Cardiac septum (tissue), 1 donor: Measurements from ENCODE around the gene ETNK2. TPM values are rescaled to one million over a fixed set of nuclear protein-coding genes. Genes with fewer than 3 reads are reported as not detected.

Source experiments
- DNase-seq: peaks from one replicate; pipeline ENCODE4 v3.0.0-alpha.2; 2020; ENCODE audit warnings: low spot score
- intact Hi-C: fragments of 100-400 bp; cut with DNase I; formaldehyde crosslinking; loops from one replicate; pipeline ENCODE4 v1.14.0; 2022
- long read RNA-seq: library from polyadenylated mRNA; unstranded; transcript quantifications from one replicate; pipeline ENCODE4 v2.0.0, GENCODE V29; 2021
- total RNA-seq: library from RNA; stranded (reverse); fragmentation: NEBNext Ultra II Directional; extraction: Animal tissue kit (Norgen Biotek cat#: 25700); gene quantifications from one replicate; pipeline ENCODE4 v1.2.1, GENCODE V29; 2021
- donor health status: DM: no; HTN: no; CAD: no.

Gene ETNK2, protein sequence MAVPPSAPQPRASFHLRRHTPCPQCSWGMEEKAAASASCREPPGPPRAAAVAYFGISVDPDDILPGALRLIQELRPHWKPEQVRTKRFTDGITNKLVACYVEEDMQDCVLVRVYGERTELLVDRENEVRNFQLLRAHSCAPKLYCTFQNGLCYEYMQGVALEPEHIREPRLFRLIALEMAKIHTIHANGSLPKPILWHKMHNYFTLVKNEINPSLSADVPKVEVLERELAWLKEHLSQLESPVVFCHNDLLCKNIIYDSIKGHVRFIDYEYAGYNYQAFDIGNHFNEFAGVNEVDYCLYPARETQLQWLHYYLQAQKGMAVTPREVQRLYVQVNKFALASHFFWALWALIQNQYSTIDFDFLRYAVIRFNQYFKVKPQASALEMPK
- 1.9 TPM for total RNA-seq
- long read RNA-seq, transcript ETNK2-203 (8 exons, 2,434 nt), result major isoform, 5 of 8 reads
- long read RNA-seq, partial matches to known transcripts, result 0 of 8 reads
- long read RNA-seq, other reads (novel, unspliced or antisense), result 3 of 8 reads

DNA sequence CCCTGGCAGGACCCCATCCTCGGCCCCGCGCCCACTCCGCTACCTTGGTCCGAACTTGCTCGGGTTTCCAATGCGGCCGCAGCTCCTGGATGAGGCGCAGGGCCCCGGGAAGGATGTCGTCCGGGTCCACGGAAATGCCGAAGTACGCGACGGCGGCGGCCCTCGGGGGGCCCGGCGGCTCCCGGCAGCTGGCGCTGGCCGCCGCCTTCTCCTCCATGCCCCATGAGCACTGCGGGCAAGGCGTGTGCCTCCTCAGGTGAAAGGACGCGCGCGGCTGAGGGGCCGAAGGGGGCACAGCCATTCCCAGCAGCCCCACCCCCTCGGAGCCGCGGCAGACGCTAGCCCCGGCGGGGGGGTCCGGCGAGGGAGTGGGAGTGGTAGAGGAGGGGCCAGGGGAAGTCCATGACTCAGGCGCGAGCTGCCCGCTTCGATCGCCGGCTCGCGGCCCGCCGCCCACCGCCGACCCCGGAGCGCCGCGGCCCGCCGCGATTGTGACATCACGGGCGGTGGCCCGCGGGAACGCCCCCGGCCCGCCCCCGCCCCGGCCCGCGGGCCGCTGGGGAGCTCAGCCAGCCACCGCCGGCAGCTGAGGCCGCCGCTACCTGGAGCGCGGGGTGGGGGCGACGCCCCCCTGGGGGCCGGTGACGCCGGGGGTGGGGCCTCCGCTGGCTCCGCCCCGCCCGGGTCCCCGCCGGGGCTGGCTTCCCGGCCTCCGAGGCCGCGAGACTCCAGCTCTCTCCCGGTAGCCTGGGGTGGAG, at the start of gene ETNK2:
TSS of gene ETNK2 (minus strand) at position 493 of the 758 bp plus-strand sequence. CDS start at position 301, 192 bp downstream.
- no peak for DNase-seq

DNA sequence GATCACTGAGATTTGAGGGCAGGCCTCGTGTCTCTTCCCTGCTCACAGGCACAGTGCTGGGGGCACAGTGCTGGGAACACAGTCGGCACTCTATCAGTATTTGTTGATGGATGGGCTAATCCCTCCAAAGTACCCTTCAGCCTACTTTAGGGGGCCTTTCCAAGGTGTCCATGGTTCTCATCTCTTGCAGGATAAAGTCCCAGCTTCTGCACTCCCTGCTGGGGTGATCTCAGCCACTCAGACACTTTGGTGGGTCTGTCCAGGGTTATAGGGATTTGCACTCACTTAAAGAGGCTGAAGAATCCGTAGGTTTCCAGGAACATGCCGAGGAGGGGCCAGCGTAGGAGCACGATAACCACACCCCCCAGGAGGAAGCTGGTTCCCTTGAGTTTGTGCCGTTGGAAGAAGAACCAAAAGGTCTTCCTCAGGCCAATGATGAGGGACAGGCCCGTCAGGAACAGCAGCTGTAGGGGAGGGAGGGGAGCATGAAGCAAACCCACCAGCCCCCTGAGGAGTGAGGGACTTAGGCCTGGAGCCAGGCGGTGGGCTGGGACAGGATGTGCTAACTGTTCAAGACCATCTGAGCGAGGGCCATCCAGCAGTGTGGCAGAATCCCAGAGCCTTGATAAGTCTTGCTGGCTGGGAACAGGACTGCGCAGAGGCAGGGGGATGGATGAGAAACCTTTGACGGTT, 49.6 kb upstream of the ETNK2 start:
- intact Hi-C loops, result no loop called here
- DNase-seq, result peak; percentile 64

More for the DNA sequence above, at the start of gene ETNK2:
- intact Hi-C loops, result no loop called here

DNA sequence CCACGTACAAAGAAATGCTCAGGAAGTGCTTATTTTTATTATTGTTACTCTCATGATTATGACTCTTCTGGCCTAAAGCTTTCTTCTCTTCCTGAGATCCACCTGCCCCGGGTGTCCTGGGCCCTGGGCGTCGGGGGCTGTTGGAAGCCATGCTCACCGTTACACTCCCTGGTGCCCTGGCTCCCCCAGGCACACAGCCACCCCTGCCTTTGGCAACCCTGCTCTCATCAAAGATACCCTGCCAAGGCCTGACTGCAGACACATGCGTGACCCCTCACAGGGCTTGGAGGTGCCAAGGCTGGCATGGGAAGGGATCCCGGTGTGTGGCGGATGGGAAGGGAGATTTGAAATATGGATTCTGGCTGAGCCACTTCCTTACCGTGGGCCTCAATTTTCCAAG, 47.7 kb upstream of the ETNK2 start:
- DNase-seq, result peak; percentile 73
- intact Hi-C loops, result no loop called here

DNA sequence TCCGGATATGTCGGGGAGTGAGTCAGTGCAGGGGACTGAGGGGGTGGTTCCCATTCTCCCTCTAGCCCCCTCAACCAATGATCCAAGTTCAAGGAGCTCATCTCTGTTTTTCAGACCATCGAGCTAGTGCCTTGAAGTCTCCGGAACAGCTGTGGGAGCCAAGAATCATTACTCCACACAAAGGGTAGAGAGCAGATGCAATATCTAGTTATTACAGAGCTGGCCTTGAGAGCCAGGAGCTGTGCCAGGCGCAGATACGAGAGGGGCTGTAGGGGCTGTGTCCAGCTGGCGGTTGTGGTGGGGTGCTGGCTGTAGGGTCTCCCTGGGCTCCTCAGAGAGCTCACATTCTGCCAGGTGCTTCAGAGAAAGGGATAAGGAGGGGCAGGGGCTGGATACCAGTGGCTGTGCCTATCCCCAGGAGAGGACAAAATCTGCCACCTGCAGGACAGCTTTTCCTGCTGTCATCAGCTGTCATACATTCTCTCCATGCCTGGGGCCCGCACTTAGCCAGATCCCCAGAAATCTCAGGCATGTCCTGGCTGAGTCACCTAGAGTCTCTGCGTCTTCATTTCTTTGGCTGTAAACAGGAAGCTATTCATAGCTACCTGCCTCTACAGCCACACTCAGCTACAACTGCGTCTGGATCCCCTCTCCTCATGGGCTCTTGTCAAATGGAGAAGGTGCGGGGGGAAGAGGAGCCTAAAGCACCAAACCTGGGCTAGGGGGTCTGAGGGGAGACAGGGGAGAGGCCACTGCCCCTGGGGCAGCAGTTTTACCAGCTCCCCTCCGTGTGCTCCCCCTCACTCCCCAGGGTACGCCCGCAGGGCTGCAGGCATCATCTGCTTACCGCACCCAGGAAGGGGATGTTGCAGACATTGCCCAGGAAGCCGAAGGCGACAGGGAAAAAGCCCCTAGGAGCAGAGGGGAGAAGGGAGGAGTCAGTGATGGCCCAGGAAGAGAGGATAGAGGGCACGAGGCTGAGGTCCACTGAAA, 46.8 kb upstream of the ETNK2 start:
- intact Hi-C loops, result no loop called here
- DNase-seq, result no peak

DNA sequence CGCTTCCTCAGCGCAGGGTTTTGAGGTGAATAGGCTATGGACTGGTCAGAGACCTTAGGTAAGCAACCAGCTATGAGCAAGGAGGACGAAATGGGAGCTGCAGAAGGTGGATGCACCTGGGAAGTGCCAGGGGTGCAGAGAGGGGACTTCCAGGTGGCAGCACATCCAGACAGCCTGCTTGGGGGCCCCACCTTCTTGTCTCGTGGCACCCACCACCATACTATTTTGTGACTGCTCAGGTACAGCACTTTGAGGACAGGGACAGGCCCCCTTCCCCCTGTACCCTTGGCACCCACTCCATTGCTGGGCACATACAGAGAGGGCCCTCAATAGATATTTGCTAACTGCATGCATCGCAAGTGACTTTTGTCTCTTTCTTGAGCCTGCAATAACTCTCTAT, 45.2 kb upstream of the ETNK2 start:
- intact Hi-C loops, result no loop called here
- no peak for DNase-seq

DNA sequence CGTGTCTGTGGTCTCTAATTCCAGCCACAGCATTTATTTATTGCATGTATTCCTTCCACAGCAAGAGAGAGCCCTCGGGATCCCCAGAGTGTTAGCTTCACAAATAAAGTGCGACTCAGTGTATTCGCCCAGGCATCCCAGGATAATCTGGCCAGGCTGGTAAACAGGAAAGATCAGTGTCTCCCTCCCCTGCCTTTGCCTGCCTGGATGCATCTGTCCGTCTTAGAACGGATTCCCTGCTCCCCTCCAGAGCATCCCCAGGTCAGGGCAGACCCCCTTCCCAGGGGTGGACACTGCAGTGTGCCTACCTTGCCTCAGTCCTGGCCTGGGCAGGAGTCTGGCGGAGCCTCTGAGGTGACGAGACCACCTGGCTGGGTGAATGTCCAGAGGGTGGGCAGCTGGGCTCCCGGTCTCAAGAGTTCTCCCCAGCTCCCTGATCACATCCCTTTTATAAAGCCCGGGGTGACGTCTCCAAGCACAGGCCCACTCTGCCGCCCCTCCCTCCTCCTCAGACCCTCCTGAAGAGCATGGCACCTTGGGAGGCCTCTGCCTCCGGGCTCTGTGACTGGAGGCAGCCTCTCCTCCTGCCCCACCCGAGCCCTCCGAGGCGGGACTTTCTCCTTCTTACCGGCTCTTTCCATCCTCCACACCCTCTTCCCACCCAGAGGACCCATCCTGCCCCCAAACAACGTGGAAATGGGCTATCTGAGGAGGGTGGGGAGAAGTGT, 44.4 kb upstream of the ETNK2 start, which contains the start of gene KISS1:
TSS of gene KISS1 (minus strand) at position 424 of the 728 bp plus-strand sequence. CDS start 3,615 bp downstream, outside the sequence.
- intact Hi-C loops, result no loop called here
- peak; percentile 71 for DNase-seq

DNA sequence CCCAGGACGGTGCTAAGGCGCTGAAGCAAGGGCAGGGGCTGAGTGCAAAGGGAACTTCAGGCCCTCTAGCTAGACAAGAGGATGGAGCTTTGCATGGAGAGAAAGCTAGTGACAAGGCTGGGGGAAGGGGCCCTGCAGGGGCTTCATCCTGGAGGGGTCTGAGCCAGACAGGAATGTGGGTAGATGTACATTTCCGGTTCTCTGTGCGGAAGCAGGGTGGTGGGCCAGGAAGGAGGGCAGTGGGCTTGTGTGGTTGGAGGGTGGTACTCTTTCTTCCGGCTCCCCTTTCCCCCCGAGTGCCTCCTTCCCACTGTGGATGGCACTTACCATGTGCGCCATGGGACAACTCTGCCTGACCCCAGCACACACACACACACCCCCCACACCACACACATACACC, 42.9 kb upstream of the ETNK2 start:
- intact Hi-C loops, result no loop called here
- DNase-seq, result peak; percentile 29

DNA sequence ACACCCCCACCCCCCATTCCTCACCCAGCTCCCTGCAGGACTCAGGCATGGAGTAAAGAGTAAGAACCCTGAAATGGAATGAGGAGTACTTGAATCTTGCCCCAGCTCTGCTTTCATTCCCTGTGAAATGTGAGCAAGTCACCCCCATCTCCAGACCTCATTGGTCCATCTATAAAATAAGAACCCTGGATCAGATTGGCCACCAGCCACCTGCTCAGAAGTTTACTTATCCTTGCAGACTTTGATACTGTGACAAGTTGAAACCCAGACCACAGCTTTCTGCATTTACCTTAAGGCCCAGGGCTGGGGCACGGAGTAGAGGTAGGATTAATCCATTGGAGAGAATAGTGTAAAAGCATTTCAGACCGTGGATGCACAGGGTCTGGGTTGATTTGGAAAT, 42.2 kb upstream of the ETNK2 start:
- intact Hi-C loops, result no loop called here
- DNase-seq, result peak; percentile 29

DNA sequence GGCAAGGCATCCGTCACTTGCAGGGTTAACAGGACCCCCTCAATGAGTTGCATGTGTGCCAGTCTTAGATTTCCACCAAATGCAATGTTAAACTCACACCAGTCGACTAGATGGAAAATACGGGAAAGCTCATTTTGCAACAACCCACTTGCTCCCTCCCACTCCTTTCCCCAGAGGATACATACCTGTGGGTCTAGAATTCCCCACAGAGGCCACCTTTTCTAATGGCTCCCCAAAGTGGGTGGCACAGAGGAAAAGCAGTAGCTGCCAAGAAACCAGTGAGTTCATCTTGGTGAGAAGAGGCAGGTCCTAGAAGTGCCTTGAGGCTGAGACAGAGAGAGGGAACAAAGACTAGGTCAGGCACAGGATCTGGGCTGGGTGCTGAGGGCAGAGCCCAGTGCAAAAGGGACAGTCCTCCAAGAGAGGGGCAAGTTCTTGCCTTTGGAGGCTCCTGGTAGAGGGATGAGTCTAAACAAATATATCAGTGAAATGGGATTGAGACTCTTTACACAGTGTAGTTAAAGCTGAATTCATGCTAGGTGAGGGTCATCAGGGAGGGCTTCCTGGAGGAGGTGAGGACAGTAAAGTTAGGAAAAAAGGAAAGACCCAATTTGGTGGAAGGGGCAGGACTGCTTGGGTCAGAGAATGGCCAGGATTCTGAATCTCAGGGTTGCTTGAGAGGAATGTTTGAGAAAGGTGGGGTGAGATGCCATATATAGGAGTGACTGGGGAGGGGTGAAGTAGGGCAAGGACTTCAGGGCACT, 40.9 kb upstream of the ETNK2 start:
- DNase-seq, result no peak
- intact Hi-C loops, result no loop called here

DNA sequence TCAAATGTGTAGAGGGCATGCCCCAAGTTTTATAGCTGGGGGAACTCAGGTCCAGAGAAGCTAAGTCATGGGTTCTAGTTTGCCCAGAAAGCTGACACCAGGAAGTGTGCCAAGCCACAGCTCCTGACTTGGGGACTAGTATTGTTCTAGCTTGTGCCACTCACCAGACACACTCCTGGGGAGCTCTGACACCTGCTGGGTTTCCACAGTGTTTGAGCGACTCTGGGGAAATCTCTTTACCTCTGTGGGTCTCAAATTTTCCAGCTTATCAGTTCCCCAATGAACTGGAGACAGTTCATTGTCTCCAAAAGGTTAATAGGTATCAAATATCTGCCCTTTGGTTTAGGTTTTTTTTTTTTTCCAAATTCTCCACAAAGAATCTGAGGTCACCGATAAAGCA, 40.2 kb upstream of the ETNK2 start:
- intact Hi-C loops, result no loop called here

DNA sequence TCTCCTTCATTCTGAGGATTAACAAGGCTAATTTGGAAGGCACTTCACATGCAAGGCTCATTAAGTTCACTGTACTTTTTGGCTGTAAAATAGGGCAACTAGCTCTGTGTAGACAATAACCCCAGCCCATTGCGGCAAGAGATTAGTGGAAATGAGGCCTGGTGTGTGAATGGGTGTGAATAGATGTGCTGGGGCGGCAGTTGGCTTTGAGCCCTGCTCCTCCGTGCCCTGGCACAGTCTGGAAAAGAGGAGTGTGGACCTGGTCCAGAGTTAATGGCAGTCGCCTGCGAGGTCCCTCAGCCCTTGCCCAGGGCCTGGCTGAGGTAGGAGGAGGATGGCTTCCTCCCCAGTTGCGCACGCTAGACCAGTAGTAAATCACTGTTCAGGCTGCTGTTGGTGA, 39.6 kb upstream of the ETNK2 start:
- DNase-seq, result no peak
- intact Hi-C loops, result no loop called here

More for the DNA sequence above, 40.2 kb upstream of the ETNK2 start:
- DNase-seq, result no peak

DNA sequence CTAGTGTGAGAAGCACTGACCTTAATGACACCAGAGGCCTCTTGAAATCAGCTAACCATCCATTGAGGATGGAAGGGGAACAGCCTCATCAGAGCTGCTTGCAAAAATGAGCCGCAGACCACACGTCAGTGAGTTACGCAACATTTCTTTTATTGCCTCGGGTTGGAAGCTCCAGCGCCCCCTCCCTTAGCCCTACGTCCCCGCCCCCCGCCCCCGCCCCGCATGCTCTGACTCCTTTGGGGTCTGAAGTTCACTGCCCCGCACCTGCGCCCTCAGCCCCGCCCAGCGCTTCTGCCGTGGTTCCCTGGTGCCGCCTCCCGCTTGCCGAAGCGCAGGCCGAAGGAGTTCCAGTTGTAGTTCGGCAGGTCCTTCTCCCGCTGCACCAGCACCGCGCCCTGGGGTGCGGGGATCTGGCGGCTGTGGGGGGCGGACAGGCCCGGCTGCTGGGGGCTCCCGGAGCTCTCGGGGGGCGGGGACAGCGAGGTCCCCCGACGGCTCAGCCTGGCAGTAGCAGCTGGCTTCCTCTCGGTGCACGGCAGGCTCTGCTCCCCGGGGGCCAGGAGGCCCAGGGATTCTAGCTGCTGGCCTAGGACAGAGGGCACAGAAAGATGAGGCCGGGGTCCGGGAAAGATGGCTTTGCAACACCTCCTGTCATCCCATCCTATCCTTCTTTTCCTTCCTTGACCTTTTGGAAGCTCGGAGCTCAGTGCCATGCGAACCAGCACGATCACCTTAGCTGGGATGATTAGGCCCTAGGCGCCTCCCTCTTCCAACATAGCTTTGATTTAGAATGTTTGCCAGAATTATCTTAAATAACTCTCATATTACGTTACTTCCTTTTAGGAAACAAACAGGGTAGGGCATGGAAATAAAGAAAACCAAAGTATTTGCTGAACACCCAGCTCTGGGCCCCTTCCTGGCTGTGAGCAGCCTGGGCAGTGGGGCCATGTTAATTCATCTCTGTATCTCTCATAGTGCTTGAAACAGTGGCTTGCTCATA, 38.7 kb upstream of the ETNK2 start:
- intact Hi-C loops, result no loop called here
- no peak for DNase-seq

DNA sequence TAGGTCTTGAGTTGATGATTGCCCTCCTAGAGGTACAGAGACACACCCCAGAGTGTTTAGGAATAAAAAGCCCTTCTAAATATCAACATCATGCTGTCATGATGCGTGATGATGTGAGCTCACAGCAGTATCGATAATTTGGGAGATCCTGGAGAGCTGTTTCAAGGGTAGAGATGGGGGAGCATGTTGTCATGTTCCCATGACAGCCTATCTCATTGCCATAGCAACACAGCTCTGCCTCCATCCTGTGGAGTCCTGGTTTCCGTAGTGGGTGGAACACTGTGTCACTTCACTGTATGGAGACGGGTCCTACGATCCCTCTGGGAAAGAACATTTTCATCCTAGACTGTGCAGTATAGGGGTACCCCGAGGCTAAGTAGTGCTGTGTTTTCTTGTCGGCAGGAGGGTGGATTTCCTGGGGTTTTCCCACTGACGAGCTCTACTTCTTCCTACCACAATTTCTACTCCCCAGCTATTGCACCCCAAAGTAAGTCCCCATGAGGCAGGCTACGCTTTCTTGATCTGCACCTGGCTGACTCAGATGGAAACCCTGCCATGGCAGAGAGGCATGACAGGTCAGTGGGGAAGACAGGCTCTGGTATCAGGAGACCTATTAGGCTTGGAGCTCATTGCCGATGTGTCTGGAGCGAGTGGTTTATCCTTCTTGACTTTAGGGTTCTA, 37.3 kb upstream of the ETNK2 start:
- no peak for DNase-seq
- intact Hi-C loops, result no loop called here

DNA sequence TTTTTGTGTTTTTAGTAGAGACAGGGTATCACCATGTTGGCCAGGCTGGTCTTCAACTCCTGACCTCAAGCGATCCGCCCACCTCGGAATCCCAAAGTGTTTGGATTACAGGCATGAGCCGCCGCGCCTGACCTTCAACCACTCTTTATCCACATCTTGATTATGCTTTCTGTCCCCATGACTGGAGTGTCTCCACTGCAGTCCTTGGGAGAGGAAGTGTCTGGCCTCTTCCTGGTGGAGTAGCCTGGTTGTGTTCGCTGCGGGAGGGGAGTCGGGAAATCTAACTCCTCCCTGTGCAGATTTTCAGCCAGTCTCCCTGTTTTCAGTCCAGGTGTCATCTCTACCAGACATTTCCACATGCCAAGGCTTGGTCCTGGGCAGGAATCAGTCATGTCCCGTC, 34.8 kb upstream of the ETNK2 start:
- DNase-seq, result no peak
- intact Hi-C loops, result no loop called here

DNA sequence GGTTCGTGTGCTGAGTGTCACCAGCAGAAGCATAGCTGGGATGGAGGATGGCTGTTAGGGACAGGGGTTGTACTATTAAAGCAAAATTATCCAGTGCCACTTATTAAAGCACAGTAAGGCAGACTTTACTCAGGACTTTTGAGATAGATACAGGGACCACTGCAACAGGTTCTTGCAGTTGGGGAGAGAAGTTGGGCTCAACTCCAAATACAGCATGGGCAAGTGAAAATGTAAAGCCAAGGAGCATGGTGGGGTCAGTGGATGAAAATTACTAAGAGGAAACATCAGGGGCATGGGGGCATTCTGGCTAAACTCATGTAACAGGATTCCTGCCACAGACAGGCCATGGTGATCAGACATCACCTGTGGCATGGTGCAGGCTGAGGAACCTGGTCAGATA, 29.3 kb upstream of the ETNK2 start:
- intact Hi-C loops, result no loop called here
- no peak for DNase-seq

DNA sequence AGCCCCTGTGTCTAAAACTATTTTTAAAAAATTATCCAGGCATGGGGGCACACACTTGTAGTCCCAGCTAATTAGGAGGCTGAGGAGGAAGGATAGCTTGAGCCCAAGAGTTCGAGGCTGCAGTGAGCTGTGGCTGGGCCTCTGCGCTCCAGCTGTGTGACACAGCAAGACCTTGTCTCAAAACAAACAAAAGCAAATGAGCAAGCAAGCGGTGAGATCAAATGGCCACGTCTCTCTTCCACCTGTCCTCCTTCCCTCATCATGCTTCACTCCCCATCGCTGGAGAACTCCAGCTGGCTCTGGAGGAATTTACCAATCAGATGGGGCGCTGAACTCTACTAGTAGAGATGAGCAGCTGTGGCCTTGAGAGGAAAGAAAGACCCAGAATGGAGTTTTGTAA, 28.3 kb upstream of the ETNK2 start:
- DNase-seq, result no peak
- intact Hi-C loops, result no loop called here
